Spleen (tissue), 11 donors: ENCODE data around the gene AVPR2. TPM values are rescaled to one million over a fixed set of nuclear protein-coding genes. Genes with fewer than 3 reads are reported as not detected.

Source experiments
- DNase-seq: peaks from one replicate; pipeline ENCODE4 v3.0.0-alpha.2; 2020
- H3K27ac ChIP-seq, 8 donors: fragments of 200-600 bp; sonication (generic) in 7 of 8; 1 replicate in 4 of 8; 2 replicates in 4 of 8; pipeline versions ENCODE4 v1.5.0 to v1.8.0; 2016 to 2021; ENCODE audit warnings: inconsistent platforms in 4 of 8, mild to moderate bottlenecking in 4 of 8, moderate library complexity in 1 of 8
- H3K27me3 ChIP-seq, 7 donors: fragments of 200-600 bp; sonication (generic) in 6 of 7; replicated peaks in 1 of 7; 1 replicate in 4 of 7; 2 replicates in 3 of 7; pipeline versions ENCODE4 v1.5.0 to v1.8.0; 2016 to 2021; ENCODE audit warnings: inconsistent platforms in 3 of 7, mild to moderate bottlenecking in 1 of 7
- H3K36me3 ChIP-seq, 6 donors: fragments of 200-600 bp; sonication (generic) in 5 of 6; 1 replicate in 4 of 6; 2 replicates in 2 of 6; pipeline versions ENCODE4 v1.5.0 to v1.8.0; 2016 to 2021; ENCODE audit warnings: inconsistent platforms in 2 of 6
- H3K4me1 ChIP-seq, 6 donors: fragments of 200-600 bp; sonication (generic) in 5 of 6; 1 replicate in 3 of 6; 2 replicates in 3 of 6; pipeline versions ENCODE4 v1.5.0 to v1.8.0; 2016 to 2021; ENCODE audit warnings: inconsistent platforms in 3 of 6
- H3K4me3 ChIP-seq, 8 donors: fragments of 200-600 bp; sonication (generic) in 7 of 8; 1 replicate in 4 of 8; 2 replicates in 4 of 8; pipeline versions ENCODE4 v1.5.0 to v1.8.0; 2016 to 2021; ENCODE audit warnings: inconsistent platforms in 4 of 8, mild to moderate bottlenecking in 4 of 8, moderate library complexity in 2 of 8
- H3K9me3 ChIP-seq, 8 donors: fragments of 200-600 bp; sonication (generic) in 7 of 8; 1 replicate in 4 of 8; 2 replicates in 4 of 8; pipeline versions ENCODE4 v1.5.0 to v1.8.0; 2016 to 2021; ENCODE audit warnings: inconsistent platforms in 4 of 8
- POLR2A ChIP-seq, 3 donors: fragments of 450-650 bp; IDR thresholded peaks; one replicate each; pipeline ENCODE4 v1.5.1; 2017; ENCODE audit warnings: antibody characterized with exemption in 3 of 3, mild to moderate bottlenecking in 1 of 3
- POLR2AphosphoS5 ChIP-seq, 3 donors: sonication (generic); formaldehyde crosslinking; IDR thresholded peaks; one replicate each; pipeline ENCODE4 v1.5.1; 2017; ENCODE audit warnings: antibody characterized with exemption in 3 of 3
- WGBS, 5 donors: extraction: QIAGEN DNeasy Blood & Tissue Kit in 3 of 5; methylation state at CpG; one replicate each; pipeline versions ENCODE4 v1.1.5 to v1.1.7; 2013 to 2018; 5-methylcytosine and 5-hydroxymethylcytosine counted together
- intact Hi-C: fragments of 100-400 bp; cut with DNase I; formaldehyde crosslinking; loops from one replicate; pipeline ENCODE4 v1.15.0; 2023; ENCODE audit warnings: low total_unique reads
- polyA plus RNA-seq, 3 donors: library from polyadenylated mRNA; stranded (reverse); fragments of 200-250 nt; gene quantifications; one replicate each; pipeline ENCODE4 v1.2.1, GENCODE V29; 2013
- total RNA-seq, 7 donors: library from RNA; depleted of rRNA in 3 of 7; stranded (reverse); fragments of >200 nt in 3 of 7; fragmentation: NEBNext Ultra II Directional in 4 of 7; extraction: Animal tissue kit (Norgen Biotek cat#: 25700) in 4 of 7; gene quantifications; one replicate each; pipeline versions ENCODE4 v1.1.0 to v1.2.1, GENCODE V29; 2016 to 2021
- TF ChIP-seq, protein P1 (sequence below), 11 experiments: fragments of 200-600 bp in 7 of 11; fragments of 450-650 bp in 4 of 11; sonication (generic) in 4 of 11; IDR thresholded peaks in 8 of 11; conservative IDR thresholded peaks in 3 of 11; 1 replicate in 7 of 11; 2 replicates in 4 of 11; pipeline versions ENCODE4 v1.4.0 to v1.8.0; 2016 to 2021; ENCODE audit warnings: antibody characterized with exemption in 11 of 11, inconsistent platforms in 4 of 11, mild to moderate bottlenecking in 1 of 11
- donor health status: healthy with polysubstance abuse.
- donor health status: DM: no; HTN: no; CAD: no; lungs with moderate emphysema.
- donor health status: DM: no; HTN: no; CAD: no.
- donor health status: Bipolar disorder and iron deficiency.
- donor health status: healthy.
- donor health status: DM: no; HTN: no; CAD: no.
- donor health status: DM: yes; HTN: yes; CAD: no.

The AVPR2 gene
- total and polyA plus RNA-seq, 10 donors, result 0.22 to 0.77 (median 0.39) TPM; not detected in 6

DNA sequence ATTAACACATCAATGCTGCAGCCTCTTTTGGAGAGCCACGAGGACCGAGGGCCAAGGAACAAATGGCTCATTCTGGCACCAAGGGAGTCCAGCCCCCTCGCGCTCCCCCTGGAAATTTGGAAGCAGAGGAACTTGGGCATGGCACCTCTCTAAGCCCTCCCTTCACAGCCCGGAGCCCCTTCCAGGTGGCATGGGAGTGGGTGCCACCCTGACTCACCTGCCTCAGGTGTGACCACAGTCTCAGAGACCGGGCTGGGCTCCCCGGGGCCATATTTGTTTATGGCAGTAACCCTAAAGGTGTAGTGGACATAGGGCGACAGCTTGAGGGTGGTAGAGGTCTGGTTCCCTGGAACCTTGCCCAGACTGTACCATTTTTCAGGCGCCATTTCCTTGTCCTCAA lies 37.3 kb upstream of the AVPR2 start:
- TF ChIP-seq POLR2A (IDR thresholded peaks at IDR 0.05) (no peak), POLR2AphosphoS5 (IDR thresholded peaks at IDR 0.05) (no peak)
- TF ChIP-seq, protein P1, sequence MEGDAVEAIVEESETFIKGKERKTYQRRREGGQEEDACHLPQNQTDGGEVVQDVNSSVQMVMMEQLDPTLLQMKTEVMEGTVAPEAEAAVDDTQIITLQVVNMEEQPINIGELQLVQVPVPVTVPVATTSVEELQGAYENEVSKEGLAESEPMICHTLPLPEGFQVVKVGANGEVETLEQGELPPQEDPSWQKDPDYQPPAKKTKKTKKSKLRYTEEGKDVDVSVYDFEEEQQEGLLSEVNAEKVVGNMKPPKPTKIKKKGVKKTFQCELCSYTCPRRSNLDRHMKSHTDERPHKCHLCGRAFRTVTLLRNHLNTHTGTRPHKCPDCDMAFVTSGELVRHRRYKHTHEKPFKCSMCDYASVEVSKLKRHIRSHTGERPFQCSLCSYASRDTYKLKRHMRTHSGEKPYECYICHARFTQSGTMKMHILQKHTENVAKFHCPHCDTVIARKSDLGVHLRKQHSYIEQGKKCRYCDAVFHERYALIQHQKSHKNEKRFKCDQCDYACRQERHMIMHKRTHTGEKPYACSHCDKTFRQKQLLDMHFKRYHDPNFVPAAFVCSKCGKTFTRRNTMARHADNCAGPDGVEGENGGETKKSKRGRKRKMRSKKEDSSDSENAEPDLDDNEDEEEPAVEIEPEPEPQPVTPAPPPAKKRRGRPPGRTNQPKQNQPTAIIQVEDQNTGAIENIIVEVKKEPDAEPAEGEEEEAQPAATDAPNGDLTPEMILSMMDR (IDR thresholded peaks at IDR 0.05 in 8 of 11, conservative IDR thresholded peaks at IDR 0.05 in 3 of 11), result no peak
- Histone ChIP-seq H3K4me3 (no peak overlapping the region), H3K27ac (no peak overlapping the region), H3K36me3 (no peaks in the 10 kb centered on the region), H3K4me1 (no peaks in the 10 kb centered on the region), H3K27me3 (peaks cover 0 to 40% (median 6%) of the 10 kb centered on the region in 7 donors), H3K9me3 (no peaks in the 10 kb centered on the region)
- 75 to 91% (median 81%) methylated on average over 6 to 9 of the region's 9 CpGs for WGBS, 5 donors
- intact Hi-C loops, result no loop called here
- DNase-seq, result peak; percentile 60

GRCh38 chrX:153867671-153868070 lies 36.8 kb upstream of the AVPR2 start:
- no peaks in the 10 kb centered on the region for H3K36me3 ChIP-seq
- no peaks in the 10 kb centered on the region for H3K9me3 ChIP-seq
- WGBS, 5 donors, result 85 to 95% (median 90%) methylated on average over 3 to 13 of the region's 13 CpGs
- TF ChIP-seq POLR2AphosphoS5 (IDR thresholded peaks at IDR 0.05), result no peak
- no peak for TF ChIP-seq POLR2A (IDR thresholded peaks at IDR 0.05)
- TF ChIP-seq, protein P1 (IDR thresholded peaks at IDR 0.05 in 8 of 11, conservative IDR thresholded peaks at IDR 0.05 in 3 of 11), result no peak
- intact Hi-C loops, result no loop called here
- DNase-seq, result peak; percentile 58
- no peaks in the 10 kb centered on the region for H3K4me1 ChIP-seq
- H3K27me3 ChIP-seq, result peaks cover 0 to 34% (median 6%) of the 10 kb centered on the region in 7 donors
- H3K4me3 ChIP-seq, result no peak overlapping the region
- H3K27ac ChIP-seq, result no peak overlapping the region

DNA sequence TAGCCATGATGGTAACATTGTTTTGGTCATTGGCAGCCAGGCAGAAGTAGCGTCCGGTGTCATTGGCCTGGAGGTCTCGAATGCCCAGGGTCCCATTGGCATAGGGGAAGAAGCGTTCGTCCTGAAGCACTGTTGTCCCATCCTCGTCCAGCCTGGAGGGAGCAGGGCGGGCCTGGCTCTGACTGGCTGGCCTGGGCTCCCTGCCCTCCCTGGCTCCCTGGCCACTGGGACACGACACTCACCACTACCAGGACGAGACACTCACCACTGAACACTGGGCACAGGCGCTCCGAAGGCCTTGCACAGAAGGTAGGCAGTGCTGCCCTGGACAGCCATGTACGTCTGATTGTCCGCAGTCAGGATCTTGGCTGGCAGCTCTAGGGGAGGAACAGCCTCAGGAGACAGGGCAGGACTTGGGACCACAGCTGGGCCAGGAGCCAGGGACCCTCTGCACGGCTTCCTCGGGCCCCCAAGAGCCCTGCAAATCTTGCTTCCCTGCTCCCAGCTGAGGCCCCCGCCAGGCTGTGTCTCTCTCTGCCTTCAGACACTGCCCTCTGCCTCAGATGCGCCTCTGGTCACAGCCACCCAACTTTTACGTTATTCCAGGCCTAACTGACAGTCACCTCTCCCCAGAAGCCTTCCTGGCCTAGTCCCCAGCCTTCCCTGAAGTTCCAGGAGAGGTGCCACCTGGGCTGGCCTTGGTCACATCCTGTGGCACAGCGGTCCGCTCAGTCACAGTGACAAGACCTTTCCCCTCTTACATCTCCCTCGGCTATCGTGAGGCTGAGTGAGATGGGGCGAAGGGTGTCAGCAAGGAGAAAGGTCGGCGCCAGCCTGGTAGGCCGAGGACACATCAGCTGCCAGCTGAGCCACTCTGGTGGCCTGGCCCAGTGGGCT lies 35.6 kb upstream of the AVPR2 start:
- Histone ChIP-seq H3K4me1 (no peaks in the 10 kb centered on the region), H3K27me3 (peaks cover 0 to 35% (median 6%) of the 10 kb centered on the region in 7 donors), H3K36me3 (no peaks in the 10 kb centered on the region), H3K9me3 (no peaks in the 10 kb centered on the region), H3K27ac (no peak overlapping the region), H3K4me3 (no peak overlapping the region)
- DNase-seq, result peak; percentile 65
- intact Hi-C loops, result no loop called here
- no peak for TF ChIP-seq POLR2A (IDR thresholded peaks at IDR 0.05)
- no peak for TF ChIP-seq POLR2AphosphoS5 (IDR thresholded peaks at IDR 0.05)
- TF ChIP-seq, protein P1 (IDR thresholded peaks at IDR 0.05 in 8 of 11, conservative IDR thresholded peaks at IDR 0.05 in 3 of 11), result no peak
- 83 to 94% (median 88%) methylated on average over 6 to 26 of the region's 26 CpGs for WGBS, 5 donors
